ENCODE data around the gene LPO. TPM values are rescaled to one million over a fixed set of nuclear protein-coding genes. Genes with fewer than 3 reads are reported as not detected.

LPO gene
- total and polyA plus RNA-seq, 10 of the 15 experiments (the other 5 are each of a cell fraction or from before 2014, with no cell fraction given): 0.03 to 0.11 (median 0.06) TPM; not detected in 7

DNA sequence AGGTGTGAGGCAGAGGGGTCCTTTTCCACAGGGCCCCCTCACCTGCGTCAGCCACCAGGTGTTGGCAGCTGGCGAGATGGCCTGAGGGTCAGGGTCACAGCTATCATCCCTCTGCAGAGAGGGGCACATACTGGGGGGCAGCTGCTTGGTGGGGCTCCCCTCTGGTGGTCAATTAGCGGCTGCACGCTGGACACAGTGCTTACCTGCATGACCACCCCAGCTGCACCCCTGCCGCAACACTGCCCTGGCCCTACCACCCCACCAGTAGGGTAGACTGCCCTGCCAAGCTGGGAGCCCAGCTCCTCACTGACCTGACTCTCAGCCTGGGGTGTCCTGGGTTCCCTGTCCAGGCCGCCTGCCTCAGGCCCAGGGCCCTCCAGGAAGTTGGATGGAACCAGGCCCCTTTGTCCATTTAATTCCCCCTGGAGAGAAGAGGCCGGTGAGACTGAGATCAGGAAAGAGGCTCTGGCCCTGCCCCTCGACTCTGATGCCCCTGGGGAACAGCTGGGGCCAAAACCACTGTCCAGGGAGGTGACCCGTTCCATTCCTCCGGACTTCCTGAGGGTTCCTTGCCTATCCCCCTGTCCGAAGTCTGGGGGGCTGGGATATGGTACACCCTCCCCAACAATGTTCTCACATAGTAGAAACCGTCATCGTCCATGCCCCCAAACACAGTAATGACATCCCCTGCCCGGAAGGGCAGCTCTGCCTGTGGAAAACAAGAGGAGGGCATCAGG lies 66.5 kb downstream of the LPO start:
- ChIA-PET CTCF (interaction anchor here (0.6 to 7.1 kb wide), 25 partner anchors 10 to 163 kb away, joined by 3 to 56 read pairs (median 6); partner anchors contain the start of genes RNF43, SUPT4H1 and TSPOAP1), RAD21 (ENCODE audit: unreplicated experiment) (interaction anchor here (1.2 to 3.0 kb wide), 6 partner anchors 8 to 143 kb away, joined by 3 to 27 read pairs (median 6); partner anchors contain the start of gene RNF43), POLR2A (interaction anchor here (1.8 kb wide), 1 partner anchor 112 kb away, joined by 5 read pairs; the partner anchor contains the start of gene RNF43), SMC1A (ENCODE audit: uncharacterized antibody, unreplicated experiment) (interaction anchor here (0.6 to 2.8 kb wide), 9 partner anchors 12 to 1467 kb away, joined by 3 to 13 read pairs (median 3); partner anchors contain the start of genes RNF43 and SUPT4H1)
- Histone ChIP-seq H3K27ac (ENCODE audit: control insufficient read depth, insufficient read depth) (no peak overlapping the region), H3K9me3 (replicated peaks; ENCODE audit: control insufficient read depth, insufficient read depth, low read length) (no peaks in the 10 kb centered on the region), H3K79me2 (ENCODE audit: control insufficient read depth, insufficient read depth, low read length) (no peaks in the 10 kb centered on the region), H3K4me2 (ENCODE audit: control insufficient read depth, insufficient read depth) (no peak overlapping the region), H3K27me3 (replicated peaks in 1 of 2; ENCODE audit: control insufficient read depth in 2 of 2, insufficient read depth in 2 of 2, low read length in 1 of 2) (no peaks in the 10 kb centered on the region; a peak in 1 of 4 replicates), H3K4me3 (no peak overlapping the region), H4K20me1 (ENCODE audit: control insufficient read depth, insufficient read depth) (no peaks in the 10 kb centered on the region), H2AFZ (ENCODE audit: control insufficient read depth, low read depth, low read length) (no peak overlapping the region), H3K9ac (ENCODE audit: control insufficient read depth, insufficient read depth, low read length) (no peak overlapping the region), H3K36me3 (ENCODE audit: control insufficient read depth in 2 of 2, insufficient read depth in 2 of 2, low read length in 1 of 2) (no peaks in the 10 kb centered on the region), H3K4me1 (ENCODE audit: control insufficient read depth, insufficient read depth, low read length) (no peaks in the 10 kb centered on the region)
- in situ Hi-C loops (cut with MboI) (no loop called here), intact Hi-C loops (cut with micrococcal nuclease; ENCODE audit: unreplicated experiment) (loop anchor here (1.0 kb wide), 1 partner anchor 142 kb away; no protein-coding TSS in a partner anchor)
- ATAC-seq: no peak; the same call in 2 of the 3 replicates
- no peak for DNase-seq (ENCODE audit: low read depth, low spot score)
- WGBS (ENCODE audit: insufficient coverage, insufficient replicate concordance, low lambda C conversion rate, missing lambda C conversion rate): 46% methylated on average over 14 of the region's 14 CpGs
- TF ChIP-seq, protein P1, sequence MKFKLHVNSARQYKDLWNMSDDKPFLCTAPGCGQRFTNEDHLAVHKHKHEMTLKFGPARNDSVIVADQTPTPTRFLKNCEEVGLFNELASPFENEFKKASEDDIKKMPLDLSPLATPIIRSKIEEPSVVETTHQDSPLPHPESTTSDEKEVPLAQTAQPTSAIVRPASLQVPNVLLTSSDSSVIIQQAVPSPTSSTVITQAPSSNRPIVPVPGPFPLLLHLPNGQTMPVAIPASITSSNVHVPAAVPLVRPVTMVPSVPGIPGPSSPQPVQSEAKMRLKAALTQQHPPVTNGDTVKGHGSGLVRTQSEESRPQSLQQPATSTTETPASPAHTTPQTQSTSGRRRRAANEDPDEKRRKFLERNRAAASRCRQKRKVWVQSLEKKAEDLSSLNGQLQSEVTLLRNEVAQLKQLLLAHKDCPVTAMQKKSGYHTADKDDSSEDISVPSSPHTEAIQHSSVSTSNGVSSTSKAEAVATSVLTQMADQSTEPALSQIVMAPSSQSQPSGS (IDR thresholded peaks at IDR 0.05; ENCODE audit: low read length): no peak
- TF ChIP-seq PRDM15 (CRISPR knock-in tag; IDR thresholded peaks at IDR 0.05) (no peak), ETV6 (conservative IDR thresholded peaks at IDR 0.05 in 1 of 2, IDR thresholded peaks at IDR 0.05 in 1 of 2; ENCODE audit: borderline replicate concordance in 1 of 2, low read depth in 1 of 2) (no peak), NR2C1 (IDR thresholded peaks at IDR 0.05) (no peak)
- FAIRE-seq: no peak
- BruUV-seq (replicated peaks): no TSS peak

Measured in GM12878 (cell line).